HG02623 (cell line): Measurements from ENCODE around the gene ACTA1.
A peak's percentile ranks its signal among the peaks of the same experiment; 100 is the strongest.
"Not testable (repeated sequence)": the region's sequence is repeated elsewhere in the genome, so short reads cannot be mapped to it uniquely, and the experiment has no call there.

Experiments
- ATAC-seq: cut with Tn5 transposase; IDR thresholded peaks from one replicate; pipeline ENCODE4 v1.9.1; 2021; ENCODE audit warnings: moderate library complexity; ENCODE audit not compliant: unreplicated experiment

ACTA1 gene

DNA sequence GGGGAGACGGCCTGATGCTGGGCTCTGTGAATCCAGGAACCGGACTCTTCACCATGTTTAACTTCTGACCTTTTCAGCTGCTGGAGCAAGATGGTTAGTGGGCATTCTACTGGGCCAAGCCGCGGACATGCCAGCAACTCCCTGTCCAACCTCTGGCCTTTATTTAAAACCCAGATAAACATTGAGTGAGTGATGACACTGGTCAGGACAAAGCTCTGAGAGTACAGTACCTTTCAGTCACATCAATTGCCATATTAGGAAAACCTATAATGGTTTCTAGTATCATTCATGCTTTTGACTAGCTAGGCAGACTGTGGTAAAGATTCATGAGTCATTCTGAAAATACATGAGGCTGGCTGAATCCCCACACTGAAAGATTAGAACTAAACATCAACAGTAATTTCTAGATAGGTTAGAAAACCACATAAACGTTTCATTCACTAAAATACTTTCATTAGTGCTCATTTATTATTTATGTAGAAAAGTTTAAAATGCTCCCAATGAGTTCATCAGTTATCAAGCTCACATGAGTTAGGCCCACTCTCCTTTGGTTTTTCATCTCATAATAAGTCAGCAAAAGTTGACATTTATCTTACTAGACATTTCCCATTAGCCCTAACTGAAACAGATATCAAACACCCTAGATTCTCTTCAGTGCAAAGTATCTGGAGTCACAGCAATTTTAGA, 7.1 kb upstream of the ACTA1 start:
- peak; percentile 95 for ATAC-seq

DNA sequence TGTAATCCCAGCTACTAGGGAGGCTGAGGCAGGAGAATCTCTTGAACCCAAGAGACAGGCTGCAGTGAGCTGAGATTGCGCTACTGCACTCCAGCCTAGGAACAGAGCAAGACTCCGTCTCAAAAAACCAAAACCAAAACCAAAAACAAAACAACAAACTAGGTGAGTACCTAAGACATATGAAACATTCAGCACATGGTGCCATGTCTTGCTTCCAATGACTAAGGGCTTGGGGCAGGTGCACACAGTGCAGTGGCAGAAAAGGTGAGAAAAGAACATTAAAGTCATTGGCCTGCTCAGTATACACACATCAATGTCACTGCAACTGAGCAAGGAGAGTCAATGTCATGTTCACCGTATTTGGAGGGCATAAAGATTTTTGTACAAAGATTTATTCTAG, 4.1 kb upstream of the ACTA1 start:
- no peak for ATAC-seq

DNA sequence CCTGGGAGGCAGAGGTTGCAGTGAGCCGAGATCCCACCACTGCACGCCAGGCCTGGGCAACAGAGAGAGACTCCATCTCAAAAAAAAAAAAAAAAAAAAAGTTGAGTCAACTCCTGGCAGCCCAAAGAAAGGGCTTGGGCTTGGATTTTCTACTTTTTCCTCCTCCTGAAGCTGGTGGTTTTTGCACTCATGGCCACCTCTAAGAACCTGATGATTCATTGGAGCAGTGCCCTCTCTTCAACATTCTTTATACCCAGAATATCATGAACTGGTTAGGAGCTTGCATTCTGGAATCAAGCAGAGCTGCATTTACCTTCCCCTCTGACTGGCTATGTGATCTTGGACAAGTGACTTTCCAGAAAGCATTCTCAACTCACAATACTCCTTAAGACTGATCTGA, 3.5 kb upstream of the ACTA1 start:
- ATAC-seq: no peak

DNA sequence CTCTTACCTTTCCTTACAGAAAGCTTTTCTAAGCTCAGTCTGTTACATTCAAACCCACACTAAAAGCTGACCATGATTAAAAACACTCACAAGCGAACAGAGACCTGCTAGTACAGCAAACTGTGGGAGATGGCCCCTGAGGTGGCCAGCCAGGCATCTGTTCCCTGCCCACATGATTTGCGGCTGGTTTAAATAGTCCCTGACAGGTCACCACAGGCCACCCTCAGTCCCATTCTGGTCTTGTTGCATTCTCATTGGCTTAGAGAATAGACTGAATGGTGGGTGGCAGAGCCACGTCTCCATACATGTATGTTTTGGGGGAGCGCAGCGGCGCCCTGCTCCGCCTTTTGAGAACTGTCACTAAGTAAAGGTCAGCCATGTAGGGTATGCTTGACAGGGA, 2.3 kb upstream of the ACTA1 start:
- ATAC-seq: no peak

DNA sequence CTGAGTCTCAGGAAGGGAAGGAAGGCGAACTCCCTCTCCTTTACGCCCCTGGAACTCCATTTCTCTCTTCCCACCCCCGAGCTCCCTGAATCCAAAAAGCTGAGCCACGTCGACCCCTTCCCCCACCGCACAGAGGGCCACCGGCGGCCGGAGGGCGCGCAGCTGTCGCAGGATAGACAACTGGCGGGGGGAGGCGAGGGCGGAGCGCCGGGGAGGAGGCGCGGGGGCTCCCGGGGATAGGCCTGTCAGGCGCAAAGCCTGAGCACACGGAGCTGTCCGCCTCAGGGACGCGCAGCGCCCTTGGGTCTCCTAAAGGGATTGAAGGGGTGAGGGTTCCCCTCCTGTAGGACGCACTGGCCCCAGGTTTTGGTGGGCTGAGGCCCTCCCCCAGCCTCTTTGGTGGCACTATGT, 752 bp upstream of the ACTA1 start:
- no peak for ATAC-seq

DNA sequence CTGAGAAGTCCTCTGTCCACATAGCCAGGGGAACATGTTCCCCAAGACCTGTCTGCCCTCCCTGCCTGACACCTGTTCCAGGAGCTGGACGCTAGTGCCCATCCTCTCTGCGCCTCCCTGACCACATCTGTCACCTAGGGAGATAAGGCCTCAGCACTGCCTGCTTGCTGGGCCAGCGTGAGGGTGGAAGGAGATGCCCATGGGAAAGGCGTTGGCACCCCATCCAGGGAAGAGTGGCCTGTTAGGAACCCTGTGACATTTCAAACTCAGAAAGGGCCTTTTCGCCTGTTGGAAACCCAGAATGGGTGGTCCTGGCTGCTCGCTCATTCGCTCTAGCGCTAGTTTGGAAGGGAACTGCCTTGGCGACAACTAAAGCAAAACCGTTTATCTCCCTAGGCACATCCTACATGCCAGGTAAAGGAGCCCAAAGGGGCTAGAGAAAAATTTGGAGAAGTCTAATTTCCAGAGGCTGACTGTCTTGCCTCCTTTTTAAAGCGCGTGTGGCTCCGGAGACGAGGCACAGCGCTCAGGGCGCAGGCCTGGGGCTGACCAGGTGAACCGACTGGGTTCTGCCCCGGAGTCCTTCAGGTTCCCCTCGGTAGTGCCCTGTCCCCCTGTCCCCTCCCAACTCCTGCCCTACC, 410 bp downstream of the ACTA1 start:
- ATAC-seq: no peak

DNA sequence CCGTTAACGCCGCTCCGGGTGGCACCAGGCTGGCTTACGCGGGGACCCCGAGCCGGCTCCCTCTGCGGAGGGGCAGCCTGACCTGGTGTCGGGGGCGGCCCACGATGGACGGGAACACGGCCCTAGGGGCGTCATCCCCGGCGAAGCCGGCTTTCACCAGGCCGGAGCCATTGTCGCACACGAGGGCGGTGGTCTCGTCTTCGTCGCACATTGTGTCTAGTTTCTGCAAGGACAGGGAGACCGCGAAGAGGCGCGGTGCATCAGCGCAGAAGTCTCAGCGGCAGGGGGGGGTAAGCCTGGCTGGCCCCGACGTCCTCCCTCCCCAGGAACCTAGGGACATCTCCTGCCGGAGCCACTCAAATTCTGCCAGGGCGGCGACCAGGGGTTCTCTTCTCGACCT, 989 bp downstream of the ACTA1 start:
- no peak for ATAC-seq

DNA sequence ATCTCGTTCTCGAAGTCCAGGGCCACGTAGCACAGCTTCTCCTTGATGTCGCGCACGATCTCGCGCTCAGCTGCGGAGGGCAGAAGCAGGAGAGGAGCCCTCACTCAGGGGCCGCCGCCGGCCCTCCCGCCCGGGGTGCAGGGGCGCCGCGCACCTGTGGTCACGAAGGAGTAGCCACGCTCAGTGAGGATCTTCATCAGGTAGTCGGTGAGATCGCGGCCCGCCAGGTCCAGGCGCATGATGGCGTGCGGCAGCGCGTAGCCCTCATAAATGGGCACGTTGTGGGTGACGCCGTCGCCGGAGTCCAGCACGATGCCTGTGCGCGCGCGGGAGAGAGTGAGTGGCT, 1.8 kb downstream of the ACTA1 start:
- ATAC-seq: no peak

DNA sequence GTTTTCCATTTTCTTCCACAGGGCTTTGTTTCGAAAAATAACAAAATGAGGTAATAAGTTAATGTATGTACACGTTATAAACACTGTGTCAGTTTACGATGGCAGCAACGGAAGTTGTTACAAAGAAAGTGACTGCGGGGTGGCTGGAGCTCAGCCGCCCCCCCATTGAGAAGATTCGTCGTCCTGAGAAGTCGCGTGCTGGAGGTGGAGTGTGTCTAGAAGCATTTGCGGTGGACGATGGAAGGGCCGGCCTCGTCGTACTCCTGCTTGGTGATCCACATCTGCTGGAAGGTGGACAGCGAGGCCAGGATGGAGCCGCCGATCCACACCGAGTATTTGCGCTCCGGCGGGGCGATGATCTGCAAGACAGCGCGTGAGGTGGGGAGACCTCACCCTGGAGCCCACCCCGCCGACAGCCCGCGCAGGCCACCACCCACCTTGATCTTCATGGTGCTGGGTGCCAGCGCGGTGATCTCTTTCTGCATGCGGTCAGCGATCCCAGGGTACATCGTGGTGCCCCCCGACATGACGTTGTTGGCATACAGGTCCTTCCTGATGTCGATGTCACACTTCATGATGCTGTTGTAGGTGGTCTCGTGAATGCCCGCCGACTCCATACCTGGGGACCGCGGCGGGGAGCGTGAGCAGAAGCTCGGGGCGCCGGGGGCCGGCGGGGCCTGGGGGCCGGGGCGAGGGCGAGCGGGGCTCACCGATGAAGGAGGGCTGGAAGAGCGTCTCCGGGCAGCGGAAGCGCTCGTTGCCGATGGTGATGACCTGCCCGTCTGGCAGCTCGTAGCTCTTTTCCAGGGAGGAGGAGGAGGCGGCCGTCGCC, 2.4 kb downstream of the ACTA1 start:
- no peak for ATAC-seq

DNA sequence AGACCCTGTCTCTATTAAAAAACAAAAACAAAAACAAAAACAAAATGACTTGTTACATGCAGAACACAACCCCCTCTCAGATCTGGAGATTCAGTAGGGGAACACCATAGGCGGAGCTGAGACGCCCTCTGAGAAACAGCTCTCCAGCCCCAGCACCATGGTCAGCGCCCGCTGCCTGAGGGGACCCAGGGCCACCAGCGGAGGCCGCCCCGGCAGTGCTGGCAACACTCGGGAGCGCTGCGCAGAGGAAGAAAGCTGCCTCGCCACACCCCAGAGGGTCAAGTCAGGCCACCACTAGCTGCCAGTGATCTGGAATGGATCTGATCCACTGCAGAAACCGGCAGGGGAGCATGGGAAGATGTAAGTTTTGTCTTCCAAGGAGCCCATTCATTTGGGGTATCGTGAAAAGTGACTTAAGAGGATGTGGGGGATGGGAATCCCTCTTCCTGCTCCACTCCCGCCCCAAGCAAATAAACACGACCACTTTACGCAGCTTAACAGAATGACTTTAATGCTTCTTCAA, 3.1 kb downstream of the ACTA1 start:
- no peak for ATAC-seq

DNA sequence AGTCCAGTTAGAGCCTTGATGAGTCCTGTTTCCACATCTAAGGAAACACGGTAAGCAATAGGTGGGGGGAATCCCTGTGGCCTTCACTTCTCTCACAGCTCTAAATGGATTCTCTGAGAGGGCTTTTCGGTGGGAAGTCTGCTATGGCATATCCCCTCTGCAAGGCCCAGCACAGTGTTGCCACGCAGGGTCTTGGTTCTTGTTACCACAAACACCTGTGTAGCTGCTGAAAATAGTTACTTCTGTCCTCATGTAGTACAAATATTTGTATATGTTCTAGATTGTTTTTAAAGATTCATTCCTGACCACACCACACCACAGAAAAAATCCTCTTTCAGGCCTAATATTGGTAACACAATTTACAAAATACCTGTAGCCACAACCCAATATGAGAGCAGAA, 5.6 kb downstream of the ACTA1 start:
- no peak for ATAC-seq

DNA sequence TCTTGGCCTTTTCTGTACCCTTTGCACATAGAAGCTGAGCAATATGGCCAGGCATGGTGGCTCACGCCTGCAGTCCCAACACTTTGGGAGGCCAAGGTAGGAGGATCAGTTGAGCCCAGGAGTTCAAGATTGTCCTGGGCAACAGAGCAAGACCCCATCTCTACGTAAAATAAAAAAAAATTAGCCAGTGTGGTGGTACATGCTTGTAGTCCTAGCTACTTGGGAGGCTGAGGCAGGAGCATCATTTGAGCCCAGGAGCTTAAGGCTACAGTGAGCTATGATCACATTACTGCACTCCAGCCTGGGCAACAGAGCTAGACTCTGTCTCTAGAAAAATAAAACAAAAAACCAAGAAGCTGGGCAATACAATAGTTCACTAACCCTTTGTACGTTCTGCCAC, 6.3 kb downstream of the ACTA1 start:
- no peak for ATAC-seq

DNA sequence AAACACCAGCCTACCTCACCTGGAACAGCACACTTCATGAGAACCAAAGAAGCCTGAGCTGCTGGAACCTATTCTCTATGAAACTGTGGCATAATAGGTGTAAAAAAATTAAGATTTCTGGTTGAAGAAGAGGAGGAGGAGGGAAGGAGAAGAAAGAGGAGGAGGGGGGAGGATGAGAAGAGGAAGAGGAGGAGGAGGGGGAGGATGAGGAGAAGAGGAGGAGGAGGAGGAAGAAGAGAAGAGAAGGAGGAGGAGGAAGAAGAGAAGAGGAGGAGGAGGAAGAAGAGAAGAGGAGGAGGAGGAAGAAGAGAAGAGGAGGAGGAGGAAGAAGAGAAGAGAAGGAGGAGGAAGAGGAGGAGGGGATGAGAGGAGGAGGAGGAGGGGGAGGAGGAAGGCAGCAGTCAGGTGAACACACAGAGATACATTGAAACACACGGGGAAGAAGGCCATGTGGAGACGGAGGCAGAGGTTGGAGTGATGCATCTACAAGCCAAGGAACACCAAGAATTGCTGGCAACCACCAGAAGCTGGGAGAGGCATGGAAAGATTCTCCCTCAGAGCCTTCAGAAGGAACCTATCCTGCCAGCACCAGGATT, 8.2 kb downstream of the ACTA1 start:
- no peak for ATAC-seq

DNA sequence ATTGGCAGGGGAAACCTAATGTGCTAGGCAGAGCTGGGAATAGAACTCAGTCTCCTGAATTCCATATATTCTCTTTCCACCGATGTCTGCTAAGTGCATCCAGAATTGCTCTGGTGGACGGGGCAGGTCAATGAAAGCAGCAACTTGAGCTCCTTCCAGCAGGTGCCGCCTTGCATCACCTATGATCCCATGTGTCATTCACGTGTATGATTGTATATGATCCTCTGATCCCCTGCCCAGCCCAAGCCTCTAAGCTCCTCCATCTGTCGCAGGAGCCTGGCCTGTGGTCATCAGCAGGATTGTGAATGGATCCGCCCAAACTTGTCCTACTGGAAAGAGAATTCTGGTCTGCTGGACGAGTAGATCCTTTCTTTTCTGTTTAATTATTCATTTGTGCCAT, 13.1 kb downstream of the ACTA1 start:
- ATAC-seq: no peak

DNA sequence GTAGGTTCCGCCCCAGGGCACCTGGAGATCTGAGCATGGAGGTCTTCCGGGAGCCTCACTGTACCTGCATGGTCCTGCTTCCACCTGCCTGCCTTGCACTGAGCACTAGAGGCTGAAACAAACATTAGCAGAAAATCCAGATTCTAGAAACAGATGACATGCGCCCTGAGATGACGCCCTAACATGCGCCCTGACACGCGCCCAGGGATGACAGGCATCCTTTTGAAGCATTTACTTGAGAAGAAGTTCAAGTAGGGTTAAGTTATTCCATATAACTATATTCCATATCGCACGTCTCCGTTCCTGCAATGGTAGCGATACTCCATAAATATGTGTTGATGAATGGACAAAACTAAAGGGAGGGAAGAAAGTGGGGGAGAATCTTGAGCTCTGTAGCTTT, 13.7 kb downstream of the ACTA1 start:
- no peak for ATAC-seq

DNA sequence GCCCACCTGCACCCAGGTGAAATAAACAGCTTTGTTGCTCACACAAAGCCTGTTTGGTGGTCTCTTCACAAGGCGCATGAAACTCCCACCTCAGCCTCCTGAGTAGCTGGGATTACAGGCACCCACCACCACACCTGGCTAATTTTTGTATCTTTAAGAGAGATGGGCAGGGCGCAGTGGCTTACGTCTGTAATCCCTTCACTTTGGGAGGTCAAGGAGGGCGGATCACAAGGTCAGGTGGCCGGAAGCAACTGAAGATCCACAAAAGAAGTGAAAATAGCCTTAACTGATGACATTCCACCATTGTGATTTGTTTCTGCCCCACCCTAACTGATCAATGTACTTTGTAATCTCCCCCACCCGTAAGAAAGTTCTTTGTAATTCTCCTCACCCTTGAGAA, 15.3 kb downstream of the ACTA1 start:
- ATAC-seq: not testable (repeated sequence)

DNA sequence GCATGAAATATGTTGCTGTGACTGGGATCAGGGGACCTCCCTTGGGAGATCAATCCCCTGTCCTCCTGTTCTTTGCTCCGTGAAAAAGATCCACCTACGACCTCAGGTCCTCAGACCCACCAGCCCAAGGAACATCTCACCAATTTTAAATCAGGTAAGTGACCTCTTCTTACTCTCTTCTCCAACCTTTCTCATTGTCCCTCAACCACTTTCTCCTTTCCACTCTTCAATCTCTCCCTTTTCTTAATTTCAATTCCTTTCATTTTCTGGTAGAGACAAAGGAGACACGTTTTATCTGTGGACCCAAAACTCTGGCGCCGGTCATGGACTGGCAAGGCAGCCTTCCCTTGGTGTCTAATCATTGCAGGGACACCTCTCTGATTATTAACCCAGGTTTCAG, 21.1 kb downstream of the ACTA1 start:
- not testable (repeated sequence) for ATAC-seq

DNA sequence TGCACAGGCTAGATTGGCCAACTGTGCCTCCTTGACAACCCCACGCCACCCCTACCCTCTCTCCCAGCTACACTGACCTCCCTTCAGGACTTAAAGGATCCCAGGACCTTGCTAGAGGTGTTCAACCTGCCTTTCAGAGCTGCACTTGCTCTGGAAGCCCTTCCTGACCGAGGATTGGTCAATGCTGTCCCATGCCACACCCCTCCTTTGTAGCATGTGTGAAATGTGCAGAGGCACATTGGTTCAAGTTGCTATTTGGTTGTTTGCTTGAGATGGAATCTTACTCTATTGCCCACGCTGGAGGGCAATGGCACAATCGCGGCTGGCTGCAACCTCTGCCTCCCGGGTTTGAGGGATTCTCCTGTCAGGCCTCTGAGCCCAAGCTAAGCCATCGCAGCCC, 21.8 kb downstream of the ACTA1 start:
- no peak for ATAC-seq

DNA sequence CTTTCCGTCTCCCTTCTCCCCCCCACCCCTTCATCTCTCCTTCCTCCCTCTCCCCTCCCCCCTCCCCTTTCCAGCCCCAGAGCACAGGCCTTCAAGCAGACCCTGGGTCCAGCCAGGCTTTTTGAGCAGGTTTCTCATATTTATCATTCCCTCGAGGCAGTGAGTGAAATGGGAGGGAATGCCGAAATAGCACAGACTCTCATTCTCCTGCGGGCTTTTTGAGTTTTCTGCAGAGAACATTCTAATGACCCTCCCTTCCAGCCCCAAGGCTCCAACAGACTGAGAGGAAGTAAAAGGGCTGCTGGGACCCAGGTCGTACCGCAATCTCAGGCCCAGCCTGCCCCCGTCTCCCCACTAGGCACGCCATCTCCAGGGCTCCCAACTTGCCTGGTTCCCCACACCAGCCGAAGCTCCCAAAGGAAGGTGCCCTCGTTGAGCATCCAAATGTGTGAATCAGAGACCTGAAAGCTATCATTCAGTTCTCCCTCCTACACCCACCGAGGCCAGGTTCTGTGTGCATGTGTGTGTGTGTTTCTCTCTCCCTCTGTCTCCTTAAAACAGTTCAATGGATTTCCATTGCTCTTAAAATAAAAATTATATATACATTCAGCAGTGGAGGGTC, 22.3 kb downstream of the ACTA1 start:
- ATAC-seq: no peak

DNA sequence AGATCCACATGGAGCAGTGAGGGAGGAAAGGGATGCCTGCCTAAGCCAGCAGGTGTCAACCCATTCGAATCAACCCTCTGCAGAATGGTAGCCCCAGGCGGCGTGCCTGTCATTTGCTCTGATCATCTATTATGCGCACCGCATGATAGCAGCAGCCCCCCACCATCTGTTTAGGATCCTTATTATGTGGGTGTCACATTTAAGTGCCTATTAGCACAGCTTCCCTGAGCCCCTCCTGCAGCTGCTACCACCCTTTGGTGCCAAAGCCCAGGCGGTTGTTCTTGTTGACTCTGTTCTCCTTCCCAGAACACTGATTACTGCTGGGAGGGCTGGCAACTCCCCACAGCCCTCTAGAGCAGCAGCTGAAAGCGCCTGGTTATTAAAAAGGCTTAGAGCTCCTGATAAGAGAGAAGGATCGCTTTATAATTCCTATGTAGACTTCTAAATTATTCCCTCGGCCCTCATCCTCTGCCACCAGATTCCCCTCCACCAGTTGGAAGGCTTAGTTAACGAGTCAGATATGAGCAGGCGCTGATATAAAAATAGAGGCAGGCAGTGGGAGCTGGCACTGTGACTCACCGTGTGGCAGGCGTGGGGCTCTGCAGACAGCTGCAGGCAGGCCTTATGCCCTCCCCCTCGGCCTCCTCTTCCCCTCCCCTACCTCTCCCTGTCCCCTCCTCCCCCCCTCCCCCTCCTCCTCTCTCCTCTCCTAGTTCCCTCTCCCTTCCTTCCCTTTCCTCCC, 23.0 kb downstream of the ACTA1 start:
- ATAC-seq: no peak

DNA sequence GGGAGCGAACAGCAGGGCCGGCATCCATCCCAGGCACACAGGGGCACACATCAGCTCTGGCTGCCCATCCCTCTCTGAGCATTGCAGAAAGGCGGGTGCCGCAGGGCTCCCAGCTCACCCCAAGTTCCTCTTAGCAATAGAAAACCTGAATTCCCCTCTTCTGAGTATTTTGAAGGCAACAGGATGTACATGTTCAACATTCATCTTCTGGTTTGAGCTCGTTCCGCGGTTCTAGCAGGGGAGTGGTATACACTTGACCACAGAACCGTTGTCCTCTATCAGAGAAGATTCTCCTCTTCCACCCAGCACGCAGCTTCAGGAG, 23.6 kb downstream of the ACTA1 start:
- ATAC-seq: no peak
